Measurements from ENCODE around the gene DHRSX. TPM values are rescaled to one million over a fixed set of nuclear protein-coding genes. Genes with fewer than 3 reads are reported as not detected.

The DHRSX gene
- total RNA-seq, 2 donors from 2014 or later: 36.5 to 45.4 TPM

DNA sequence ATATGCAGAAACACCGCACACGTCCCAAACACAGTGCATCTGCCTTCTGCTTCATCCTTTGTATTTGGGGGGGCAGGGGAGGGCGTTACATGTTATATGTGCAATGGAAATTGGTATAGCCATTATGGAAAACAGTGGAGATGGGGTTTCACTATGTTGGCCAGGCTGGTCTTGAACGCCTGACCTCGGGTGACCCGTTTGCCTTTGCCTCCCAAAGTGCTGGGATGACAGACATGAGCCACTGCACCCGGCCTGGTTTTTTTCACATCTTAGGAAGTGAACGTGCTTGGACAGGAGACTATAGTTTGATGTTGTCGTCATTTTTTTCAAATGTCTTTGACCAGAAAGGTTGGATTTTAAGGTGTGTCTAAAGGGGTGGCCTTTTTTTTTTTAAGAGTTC is 88.6 kb downstream of the DHRSX start:
- DNase-seq: no peak
- Mint-ChIP-seq H3K36me3 (ENCODE audit: low read depth) (peaks cover 28% of the 10 kb centered on the region), H3K27ac (no peak overlapping the region), H3K9me3 (peaks cover 16% of the 10 kb centered on the region), H3K27me3 (ENCODE audit: insufficient read depth) (no peaks in the 10 kb centered on the region), H3K4me1 (peaks cover 13% of the 10 kb centered on the region), H3K4me3 (no peak overlapping the region)
- peaks cover 13% of the 10 kb centered on the region for H3K9me3 ChIP-seq (ENCODE audit: control insufficient read depth, low read length)
- H3K36me3 ChIP-seq (ENCODE audit: control insufficient read depth, insufficient read depth, low read length): peaks cover 13% of the 10 kb centered on the region
- no peak overlapping the region for H3K27ac ChIP-seq (ENCODE audit: low read depth, low read length)
- TF ChIP-seq, protein P1, sequence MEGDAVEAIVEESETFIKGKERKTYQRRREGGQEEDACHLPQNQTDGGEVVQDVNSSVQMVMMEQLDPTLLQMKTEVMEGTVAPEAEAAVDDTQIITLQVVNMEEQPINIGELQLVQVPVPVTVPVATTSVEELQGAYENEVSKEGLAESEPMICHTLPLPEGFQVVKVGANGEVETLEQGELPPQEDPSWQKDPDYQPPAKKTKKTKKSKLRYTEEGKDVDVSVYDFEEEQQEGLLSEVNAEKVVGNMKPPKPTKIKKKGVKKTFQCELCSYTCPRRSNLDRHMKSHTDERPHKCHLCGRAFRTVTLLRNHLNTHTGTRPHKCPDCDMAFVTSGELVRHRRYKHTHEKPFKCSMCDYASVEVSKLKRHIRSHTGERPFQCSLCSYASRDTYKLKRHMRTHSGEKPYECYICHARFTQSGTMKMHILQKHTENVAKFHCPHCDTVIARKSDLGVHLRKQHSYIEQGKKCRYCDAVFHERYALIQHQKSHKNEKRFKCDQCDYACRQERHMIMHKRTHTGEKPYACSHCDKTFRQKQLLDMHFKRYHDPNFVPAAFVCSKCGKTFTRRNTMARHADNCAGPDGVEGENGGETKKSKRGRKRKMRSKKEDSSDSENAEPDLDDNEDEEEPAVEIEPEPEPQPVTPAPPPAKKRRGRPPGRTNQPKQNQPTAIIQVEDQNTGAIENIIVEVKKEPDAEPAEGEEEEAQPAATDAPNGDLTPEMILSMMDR (conservative IDR thresholded peaks at IDR 0.05): no peak
- no peak overlapping the region for H3K4me3 ChIP-seq (ENCODE audit: low read length)
- H3K4me1 ChIP-seq (ENCODE audit: control insufficient read depth, insufficient read depth, low read length): no peaks in the 10 kb centered on the region
- H3K9ac ChIP-seq (ENCODE audit: extremely low read depth, low read length, poor library complexity, severe bottlenecking): no peak overlapping the region
- WGBS, 2 experiments (ENCODE audit: insufficient coverage in 1 of 2, insufficient read length in 1 of 2): 94 to 95% methylated on average over 7 to 9 of the region's 9 CpGs
- no peaks in the 10 kb centered on the region for H3K27me3 ChIP-seq (ENCODE audit: control insufficient read depth, insufficient read depth, low read length, poor library complexity, severe bottlenecking)

DNA sequence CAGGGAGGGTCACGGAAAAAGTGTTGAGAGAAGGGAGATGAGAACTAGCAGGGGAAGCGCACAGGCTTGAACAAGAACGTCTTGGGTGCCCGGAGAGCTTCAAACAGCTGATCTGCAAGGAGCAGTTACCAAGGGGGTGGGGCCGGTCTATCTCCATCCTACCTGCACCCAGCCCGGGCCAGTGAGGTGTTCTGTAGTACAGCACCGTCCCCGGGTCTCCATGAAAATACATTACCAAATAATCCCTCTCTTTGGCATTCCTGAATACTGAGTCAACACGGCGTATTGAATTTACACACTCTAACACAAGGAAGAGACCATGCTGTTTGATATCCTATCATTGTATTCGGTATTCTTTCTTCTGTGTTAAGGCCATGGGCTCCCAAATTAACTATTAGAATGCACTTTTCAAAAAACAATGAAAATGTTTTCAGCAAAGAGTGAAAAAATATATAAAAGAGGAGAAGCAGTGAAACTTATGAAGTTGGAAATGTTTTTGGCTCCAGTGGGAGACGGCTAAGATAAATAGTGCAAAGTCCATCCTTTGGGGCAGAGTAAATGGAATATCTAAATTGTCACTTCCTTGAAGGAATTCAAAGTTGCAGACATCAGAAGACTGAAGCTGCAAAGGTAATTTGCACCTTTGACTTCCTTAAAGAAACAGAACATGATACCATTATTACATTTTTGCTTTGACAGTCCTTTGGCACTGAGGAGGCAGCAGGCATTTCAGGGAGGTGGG is 90.3 kb downstream of the DHRSX start:
- TF ChIP-seq, protein P1 (conservative IDR thresholded peaks at IDR 0.05): no peak
- H3K27ac Mint-ChIP-seq: no peak overlapping the region
- no peaks in the 10 kb centered on the region for H3K27me3 Mint-ChIP-seq (ENCODE audit: insufficient read depth)
- no peak overlapping the region for H3K9ac ChIP-seq (ENCODE audit: extremely low read depth, low read length, poor library complexity, severe bottlenecking)
- no peak for DNase-seq
- no peak overlapping the region for H3K4me3 ChIP-seq (ENCODE audit: low read length)
- H3K36me3 ChIP-seq (ENCODE audit: control insufficient read depth, insufficient read depth, low read length): peaks cover 27% of the 10 kb centered on the region
- H3K27me3 ChIP-seq (ENCODE audit: control insufficient read depth, insufficient read depth, low read length, poor library complexity, severe bottlenecking): no peaks in the 10 kb centered on the region
- H3K27ac ChIP-seq (ENCODE audit: low read depth, low read length): no peak overlapping the region
- no peak overlapping the region for H3K4me3 Mint-ChIP-seq
- 85 to 98% methylated on average over 5 to 12 of the region's 12 CpGs for WGBS, 2 experiments (ENCODE audit: insufficient coverage in 1 of 2, insufficient read length in 1 of 2)
- H3K9me3 ChIP-seq (ENCODE audit: control insufficient read depth, low read length): peaks cover 27% of the 10 kb centered on the region
- no peaks in the 10 kb centered on the region for H3K4me1 ChIP-seq (ENCODE audit: control insufficient read depth, insufficient read depth, low read length)
- H3K36me3 Mint-ChIP-seq (ENCODE audit: low read depth): peaks cover 43% of the 10 kb centered on the region
- H3K4me1 Mint-ChIP-seq: peaks cover 13% of the 10 kb centered on the region
- H3K9me3 Mint-ChIP-seq: peaks cover 32% of the 10 kb centered on the region

DNA sequence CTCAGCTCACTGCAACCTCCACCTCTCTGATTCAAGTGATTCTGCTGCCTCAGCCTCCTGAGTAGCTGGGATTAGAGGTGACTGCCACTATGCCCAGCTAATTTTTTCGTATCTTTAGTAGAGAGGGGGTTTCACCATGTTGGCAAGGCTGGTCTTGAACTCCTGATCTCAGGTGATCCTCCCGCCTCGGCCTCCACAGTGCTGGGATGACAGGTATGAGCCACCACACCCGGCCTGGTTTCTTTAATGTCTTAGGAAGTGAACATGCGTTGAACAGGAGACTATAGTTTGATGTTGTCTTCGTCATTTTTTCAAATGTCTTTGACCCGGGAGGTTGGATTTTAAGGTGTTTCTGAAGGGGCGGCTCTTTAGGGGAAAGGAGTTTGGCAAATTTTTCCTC is 91.0 kb downstream of the DHRSX start:
- Mint-ChIP-seq H3K4me1 (peaks cover 13% of the 10 kb centered on the region), H3K27me3 (ENCODE audit: insufficient read depth) (no peaks in the 10 kb centered on the region), H3K9me3 (peaks cover 34% of the 10 kb centered on the region), H3K4me3 (no peak overlapping the region), H3K36me3 (ENCODE audit: low read depth) (peaks cover 45% of the 10 kb centered on the region), H3K27ac (no peak overlapping the region)
- Histone ChIP-seq H3K9ac (ENCODE audit: extremely low read depth, low read length, poor library complexity, severe bottlenecking) (no peak overlapping the region), H3K4me1 (ENCODE audit: control insufficient read depth, insufficient read depth, low read length) (no peaks in the 10 kb centered on the region), H3K4me3 (ENCODE audit: low read length) (no peak overlapping the region), H3K27ac (ENCODE audit: low read depth, low read length) (no peak overlapping the region), H3K36me3 (ENCODE audit: control insufficient read depth, insufficient read depth, low read length) (peaks cover 27% of the 10 kb centered on the region), H3K27me3 (ENCODE audit: control insufficient read depth, insufficient read depth, low read length, poor library complexity, severe bottlenecking) (no peaks in the 10 kb centered on the region), H3K9me3 (ENCODE audit: control insufficient read depth, low read length) (peaks cover 27% of the 10 kb centered on the region)
- DNase-seq: no peak
- WGBS, 2 experiments (ENCODE audit: insufficient coverage in 1 of 2, insufficient read length in 1 of 2): 92 to 98% methylated on average over 3 to 8 of the region's 8 CpGs
- TF ChIP-seq, protein P1 (conservative IDR thresholded peaks at IDR 0.05): no peak

All from endodermal cell (in vitro differentiated cells).